RKO (cell line): Measurements from ENCODE around the gene RAB41.
"Not testable (repeated sequence)": the region's sequence is repeated elsewhere in the genome, so short reads cannot be mapped to it uniquely, and the experiment has no call there.

Experiments used
- DNase-seq: peaks from one replicate; pipeline ENCODE4 v3.0.0-alpha.2; 2016; ENCODE audit warnings: low spot score

Gene RAB41

DNA sequence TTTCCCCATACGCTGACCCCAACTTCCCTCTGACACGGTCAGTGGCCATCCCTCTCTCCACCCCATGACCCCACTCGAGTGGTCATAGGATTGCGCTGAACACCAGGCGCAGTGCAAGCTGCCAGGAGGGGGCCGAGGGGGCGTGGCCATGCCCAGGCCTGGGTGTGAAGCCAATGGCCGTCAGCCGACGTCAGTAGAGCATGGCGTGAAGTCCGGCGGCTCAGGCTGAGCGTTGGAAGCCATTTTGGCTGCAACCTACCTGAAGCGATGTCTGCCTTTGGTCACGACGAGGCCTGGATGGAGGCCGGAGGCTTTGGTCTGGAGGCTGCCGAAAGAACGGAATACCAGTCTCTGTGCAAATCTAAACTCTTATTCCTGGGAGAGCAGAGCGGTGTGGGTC, at the start of gene RAB41:
Gene RAB41 (plus strand): TSS at position 222 of the 400 bp plus-strand sequence. CDS start 46 bp downstream, at position 268.
- DNase-seq: no peak

DNA sequence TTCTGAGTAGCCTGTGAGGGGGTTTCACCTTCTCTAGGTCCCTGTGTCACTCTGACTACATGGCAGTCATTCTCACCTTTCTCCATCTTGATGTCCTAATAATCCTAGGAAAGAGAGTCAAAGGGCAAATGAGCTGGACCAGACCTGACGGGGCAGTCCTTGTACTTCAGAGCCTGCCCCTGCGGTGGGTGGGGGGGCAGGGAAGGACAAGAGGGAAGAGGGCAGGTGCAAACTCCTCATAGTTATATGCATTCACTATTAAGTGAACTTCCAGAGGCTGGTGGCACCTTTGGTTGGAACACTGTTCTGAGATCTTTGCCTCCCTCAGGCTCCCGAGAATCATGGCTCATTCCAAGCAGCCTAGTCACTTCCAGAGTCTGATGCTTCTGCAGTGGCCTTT, 47.6 kb upstream of the RAB41 start, which contains the start of gene AWAT1:
Gene AWAT1 (plus strand): TSS at position 301 of the 400 bp plus-strand sequence. CDS start 41 bp downstream, at position 342.
- no peak for DNase-seq

DNA sequence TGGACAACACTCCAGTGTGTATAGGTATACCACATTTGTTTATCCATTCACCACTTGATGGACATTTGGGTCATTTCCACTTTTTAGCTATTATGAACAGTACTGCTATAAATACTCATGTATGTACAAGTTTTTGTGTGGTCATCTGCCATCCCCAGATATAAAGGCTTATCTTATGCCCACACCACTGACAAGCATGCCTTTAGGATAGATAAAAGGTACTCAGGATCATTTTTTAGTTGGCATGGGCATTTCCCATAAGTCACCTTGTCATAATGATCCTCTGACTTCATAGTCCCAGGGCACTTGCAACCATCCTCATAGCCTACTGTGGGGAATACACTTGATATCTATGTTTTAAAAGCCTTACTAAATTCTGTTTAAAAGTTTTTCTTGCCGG, 41.2 kb upstream of the RAB41 start:
- DNase-seq: no peak

DNA sequence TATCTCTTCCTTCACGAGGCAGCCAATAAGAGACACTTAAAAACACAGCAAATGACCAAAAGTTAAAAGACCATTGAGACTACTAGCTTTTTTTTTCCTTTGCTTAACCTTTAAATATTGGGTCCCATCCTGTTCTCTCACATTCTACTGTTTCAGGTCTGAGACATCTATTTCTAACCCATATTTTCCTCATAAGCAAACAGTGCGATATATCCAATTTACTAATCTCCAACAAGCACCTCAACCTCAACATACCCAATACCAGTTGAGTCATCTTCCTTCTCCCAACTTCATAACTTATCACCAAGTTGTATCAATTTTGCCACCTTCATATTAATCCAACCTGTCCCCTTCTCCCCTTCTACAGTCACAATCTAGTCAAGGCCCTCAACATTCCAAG, 40.5 kb upstream of the RAB41 start:
- no peak for DNase-seq

DNA sequence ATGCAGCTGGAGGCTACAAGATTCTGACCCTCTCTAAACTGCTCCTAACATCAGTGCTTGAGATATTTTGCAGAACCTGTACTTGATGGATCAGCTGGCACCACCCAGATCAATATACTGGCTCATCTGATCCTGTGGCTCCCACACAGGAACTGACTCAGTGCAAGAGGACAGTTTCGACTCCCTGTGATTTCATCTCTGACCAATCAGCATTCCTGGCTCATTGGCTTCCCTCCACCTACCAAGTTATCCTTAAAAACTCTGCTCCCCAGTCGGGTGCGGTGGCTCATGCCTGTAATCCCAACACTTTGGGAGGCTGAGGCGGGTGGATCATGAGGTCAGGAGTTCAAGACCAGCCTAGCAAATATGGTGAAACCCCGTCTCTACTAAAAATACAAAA, 38.4 kb upstream of the RAB41 start:
- peak; percentile 40 for DNase-seq

DNA sequence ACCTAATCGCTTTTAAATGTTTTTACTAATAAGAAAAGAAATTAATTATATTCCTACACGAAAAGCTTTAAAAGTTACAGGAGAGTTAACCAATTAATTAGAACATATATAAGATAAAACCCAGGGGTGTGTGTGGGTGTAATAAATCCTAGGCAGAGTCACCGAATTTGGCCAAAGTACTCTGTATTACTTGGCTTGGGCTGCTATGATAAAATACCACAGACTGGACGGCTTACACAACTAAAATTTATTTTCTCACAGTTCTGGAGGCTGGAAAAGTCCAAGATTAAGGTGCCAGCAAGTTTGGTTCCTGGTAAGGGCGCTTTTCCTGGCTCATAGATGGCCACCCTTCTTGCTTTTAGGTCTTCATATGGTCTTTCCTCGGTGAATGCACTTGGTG, 37.1 kb upstream of the RAB41 start:
- no peak for DNase-seq

DNA sequence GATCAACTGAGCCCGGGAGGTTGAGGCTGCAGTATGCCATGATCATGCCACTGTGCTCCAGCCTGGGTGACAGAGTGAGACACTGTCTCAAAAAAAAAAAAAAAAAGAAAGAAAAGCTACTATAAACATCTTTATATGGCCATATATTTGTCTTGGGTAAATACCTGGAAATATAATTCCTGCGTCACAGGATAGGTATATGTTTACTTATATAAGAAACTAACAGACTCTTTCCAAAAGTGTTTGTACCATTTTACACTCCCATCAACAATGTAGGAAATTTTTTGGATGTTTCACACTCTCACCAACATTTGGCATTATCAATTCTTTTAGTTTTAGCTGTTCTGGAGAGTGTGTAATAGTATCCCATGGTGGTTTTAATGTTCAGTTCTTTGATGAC, 34.7 kb upstream of the RAB41 start:
- DNase-seq: no peak

DNA sequence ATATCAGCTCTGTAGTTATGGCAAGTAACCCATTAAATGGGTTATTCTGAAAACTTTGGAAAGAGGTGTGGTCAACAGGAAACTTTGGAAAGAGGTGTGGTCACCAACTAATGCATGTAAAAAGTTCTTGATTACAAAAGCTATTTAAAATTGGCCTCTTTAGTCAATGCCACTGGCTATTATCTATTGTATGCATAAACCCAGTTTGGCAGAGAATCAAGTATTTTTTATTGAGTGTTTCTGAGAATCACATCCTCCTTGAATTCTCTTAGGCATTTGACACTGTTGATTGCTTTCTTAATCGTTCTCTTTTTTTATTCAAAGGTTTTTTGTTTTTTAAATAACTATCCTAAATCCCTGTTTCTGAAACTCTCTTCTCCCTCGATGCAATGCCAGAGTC, 29.5 kb upstream of the RAB41 start:
- no peak for DNase-seq

DNA sequence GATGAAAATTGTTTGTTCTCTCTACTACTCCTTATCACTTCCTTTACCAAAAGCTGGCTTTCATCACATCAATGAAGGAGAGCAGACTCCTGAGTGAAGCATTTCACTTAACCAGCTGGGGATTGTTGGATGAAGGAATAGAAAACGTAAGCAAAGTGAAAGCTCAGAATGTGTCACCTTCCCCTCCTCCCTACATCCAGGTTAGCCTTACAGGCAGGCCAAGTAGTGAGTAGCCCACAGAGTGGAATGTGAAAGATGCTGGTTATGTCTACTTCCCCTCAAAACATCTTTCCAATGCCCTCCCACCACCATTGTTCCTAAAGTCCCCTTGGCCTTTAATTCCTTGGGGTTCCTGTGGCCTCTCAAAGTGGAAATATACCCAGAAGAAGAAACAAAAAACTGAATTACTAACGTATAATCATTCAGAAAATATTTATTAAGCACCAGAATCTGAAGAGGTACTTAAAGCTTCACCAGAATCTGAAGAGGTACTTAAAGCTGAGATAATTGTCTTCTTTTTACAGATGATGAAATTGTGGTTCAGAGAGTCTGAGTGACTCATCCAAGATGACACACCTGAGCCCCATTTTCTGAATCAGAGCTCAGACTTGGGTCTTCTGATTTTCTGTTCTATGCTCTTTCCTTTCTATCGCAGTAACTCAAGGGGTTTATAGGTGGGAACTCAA, 28.5 kb upstream of the RAB41 start:
- DNase-seq: peak; percentile 55

DNA sequence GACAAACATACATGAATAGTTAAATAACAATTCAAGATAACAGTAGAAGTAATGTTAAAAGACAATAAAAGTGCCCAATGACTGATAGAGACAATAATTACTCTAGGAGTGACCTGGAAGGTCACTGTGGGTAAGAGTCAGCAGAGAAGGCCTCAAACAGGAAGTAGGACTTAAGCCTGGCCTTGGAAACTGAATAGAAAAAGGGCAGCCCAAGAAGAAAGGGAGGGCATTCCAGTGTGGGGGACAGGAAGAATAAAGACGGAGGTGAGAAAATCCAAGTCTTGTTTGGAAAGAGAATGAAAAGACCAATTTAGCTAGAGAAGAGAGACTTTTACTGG, 27.9 kb upstream of the RAB41 start:
- DNase-seq: peak; percentile 8

DNA sequence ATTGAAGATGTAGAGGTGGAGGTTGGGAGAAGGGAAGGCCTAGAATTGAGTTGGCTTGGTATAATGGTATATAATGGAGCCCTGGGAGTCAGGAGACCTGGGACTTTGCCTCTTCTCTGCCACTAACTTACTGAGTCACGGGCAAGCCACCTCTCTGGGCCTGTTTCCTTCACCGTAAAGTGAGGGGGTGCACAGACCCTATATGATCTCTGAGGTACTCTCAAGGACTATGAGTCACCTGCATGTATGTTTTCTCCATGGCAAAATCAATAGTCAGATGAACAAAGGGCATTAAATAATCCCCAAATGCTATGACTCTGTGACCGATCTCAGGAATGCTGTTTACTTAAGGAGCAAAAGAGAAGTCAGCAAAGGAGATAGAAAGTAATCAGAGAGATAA, 27.1 kb upstream of the RAB41 start:
- no peak for DNase-seq

DNA sequence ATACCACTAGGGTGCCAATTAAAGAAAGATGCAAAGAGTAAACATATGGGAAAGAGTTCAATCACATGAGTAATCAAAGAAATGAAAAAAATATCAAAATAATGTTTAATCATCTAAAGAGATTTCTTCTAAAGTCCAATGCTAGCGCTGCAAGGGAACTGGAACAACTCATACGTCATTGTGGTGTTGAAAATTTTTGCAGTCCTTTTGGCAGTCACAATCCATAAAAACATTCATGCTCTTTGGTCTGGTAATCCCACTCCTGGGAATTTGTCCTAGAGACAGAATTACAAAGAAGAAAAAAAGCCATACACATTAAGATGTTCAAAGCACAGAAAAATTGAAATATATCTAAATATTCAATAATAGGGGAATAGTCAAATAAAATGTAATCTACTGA, 26.5 kb upstream of the RAB41 start:
- no peak for DNase-seq

DNA sequence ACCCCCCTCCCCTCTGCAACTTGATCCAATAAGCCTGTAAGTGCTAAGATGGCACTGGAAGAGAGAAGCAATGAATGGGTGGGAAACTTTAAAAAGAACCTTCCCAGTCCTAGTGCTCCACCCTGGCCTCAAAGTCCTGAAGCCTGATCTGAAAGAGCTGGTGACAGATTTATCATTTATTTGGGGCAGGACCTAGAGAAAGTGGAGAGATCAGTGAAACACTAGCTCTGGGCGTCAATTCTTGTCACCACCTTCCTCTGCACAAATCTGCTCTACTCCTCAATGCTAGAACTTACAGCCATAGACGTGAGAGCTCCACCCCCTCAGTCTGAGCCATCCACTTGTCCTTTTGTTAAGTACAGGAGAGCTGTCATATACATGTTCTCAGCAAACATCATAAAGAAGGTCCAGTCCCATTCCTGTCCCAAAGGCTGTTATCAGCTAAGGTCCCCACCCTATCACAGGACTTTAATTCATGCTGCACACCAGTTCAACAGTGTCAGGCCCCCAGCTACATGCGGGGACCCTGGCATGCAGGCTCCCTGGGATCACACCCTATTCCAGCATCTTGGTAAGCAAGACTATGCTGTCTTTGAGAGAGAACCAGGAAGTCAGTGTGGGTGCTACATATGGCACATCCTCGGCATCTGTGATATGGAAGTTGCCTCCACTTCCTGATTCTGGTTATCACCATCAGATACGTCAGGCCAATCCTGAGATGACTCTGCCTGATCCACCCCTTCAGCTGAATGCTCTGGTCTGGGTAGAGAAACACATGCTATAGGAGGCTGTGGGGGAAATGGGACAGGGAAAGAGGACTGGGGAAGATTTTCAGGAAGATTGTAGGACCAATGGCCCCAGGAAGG, 24.3 kb upstream of the RAB41 start:
- DNase-seq: no peak

DNA sequence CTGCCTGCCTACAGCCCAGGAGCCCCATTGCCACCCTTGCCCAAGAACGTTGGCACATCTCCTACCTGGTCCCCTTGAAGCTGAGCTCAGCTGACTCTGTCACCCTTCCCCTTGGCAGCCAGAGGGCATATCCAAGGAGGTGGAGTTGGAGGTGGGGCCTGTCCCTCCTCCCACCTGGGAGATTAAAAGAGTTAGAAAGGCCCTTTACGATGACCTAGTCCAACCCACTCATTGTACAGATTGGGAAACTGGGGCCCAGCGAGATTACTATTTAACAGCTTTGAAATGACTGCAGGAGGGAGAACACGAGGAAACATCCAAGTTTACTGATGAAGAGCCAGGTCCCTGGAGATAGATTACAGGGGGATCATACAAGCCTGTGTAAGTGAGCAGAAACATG, 21.9 kb upstream of the RAB41 start, which contains the start of gene P2RY4:
Gene P2RY4 (minus strand): TSS at position 101 of the 400 bp plus-strand sequence. CDS start 580 bp downstream, outside the sequence.
- no peak for DNase-seq

DNA sequence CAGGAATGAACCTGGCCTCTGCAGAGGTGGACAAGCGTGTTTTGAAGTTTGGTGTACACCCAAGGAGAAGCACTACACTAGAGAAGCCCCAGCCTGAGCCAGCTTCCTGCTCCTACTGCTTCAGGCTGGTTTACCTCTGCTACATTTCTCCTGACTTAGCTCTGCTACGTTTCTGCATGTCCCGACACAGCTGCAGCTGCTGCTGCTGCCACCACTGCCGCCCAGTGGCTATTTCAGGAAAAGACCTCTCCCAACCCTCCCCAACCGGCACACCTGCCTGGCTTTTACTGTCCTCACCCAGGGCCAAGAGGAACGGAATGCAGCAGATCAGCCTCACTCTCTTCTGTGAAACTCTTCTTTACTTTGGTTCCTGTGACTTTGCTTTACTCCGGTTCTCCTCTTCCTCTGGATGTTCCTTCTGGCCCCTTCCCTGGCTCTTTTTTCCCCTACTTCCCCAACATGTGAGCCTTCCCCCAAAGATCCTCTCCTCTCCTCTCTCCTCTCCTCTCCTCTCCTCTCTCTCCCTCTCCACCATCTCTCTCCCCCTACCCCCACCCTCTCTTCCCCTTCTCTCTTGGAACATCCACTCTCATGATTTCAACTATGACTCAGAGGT, 18.9 kb upstream of the RAB41 start:
- peak; percentile 26 for DNase-seq

DNA sequence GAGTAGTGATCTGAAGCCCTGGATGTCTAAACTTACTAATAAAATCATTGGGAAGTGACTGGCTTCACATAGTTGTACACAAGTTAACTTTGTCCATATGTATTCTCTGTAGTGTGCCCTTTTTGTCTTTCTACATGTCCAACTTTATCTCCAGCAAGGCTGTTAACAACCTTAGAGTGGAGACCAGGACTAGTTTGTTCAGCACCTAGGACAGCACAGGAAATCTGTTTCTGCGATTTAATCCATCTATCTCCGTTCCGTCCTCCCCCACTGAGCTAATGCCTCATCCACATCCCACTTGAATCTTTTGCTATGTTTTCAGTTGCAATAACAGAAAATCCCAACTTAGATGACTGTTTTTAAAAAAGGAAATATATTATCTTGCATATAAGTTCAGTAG, 17.2 kb upstream of the RAB41 start:
- no peak for DNase-seq

DNA sequence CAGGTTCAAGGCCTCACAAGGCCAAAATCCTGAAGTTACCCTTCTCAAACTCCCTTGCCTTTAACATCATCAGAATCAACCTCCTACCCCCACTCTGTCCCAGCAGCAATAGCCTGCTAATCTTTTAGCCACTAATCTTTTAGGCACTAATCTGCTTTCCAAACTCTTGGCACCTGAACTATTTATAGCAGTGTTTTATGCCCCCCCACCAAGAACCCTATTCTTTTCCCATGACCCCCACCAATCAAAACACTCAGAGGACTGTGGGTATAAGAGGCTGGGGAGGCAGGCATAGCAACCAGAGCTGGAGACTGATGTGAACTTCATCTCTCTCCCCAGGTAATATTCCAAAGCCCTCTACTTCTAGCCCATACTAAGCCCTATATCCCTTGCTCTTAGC, 13.9 kb upstream of the RAB41 start, which contains the start of gene ARR3:
Gene ARR3 (plus strand): TSS at position 301 of the 400 bp plus-strand sequence. CDS start 1,052 bp downstream, outside the sequence.
- DNase-seq: no peak

DNA sequence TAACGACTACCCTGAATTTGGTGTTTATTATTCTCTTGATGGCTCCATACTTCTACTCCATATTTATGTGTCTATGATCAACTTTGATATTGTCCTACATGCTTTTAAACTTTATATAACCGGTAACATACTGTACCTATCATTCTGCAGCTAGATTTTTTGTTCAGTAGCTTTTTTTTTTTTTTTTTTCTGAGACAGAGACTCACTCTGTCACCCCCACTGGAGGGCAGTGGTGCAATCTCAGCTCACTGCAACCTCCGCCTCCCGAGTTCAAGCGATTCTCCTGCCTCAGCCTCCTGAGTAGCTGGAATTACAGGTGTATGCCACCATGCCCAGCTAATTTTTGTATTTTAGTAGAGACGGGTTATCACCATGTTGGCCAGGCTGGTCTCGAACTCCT, 7.9 kb upstream of the RAB41 start:
- DNase-seq: not testable (repeated sequence)

DNA sequence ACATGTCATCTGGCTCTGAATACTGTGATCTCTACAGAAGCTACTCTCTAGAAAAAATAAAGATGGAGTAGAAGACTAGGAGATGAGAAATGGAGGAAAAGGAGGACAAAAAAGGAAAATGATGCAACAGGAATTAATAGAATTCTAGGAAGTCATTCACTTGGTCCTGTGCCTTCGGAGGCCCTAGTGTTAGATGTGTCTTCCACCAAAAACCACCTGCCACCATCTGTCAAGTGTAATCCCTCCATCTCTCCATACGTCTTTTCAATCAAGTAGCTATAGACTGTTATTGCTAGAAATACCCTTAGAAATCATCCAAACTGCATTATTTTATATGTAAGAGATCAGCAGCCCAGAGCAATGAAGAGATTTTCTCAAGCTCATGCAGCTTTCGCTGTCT, 2.9 kb upstream of the RAB41 start:
- DNase-seq: no peak

DNA sequence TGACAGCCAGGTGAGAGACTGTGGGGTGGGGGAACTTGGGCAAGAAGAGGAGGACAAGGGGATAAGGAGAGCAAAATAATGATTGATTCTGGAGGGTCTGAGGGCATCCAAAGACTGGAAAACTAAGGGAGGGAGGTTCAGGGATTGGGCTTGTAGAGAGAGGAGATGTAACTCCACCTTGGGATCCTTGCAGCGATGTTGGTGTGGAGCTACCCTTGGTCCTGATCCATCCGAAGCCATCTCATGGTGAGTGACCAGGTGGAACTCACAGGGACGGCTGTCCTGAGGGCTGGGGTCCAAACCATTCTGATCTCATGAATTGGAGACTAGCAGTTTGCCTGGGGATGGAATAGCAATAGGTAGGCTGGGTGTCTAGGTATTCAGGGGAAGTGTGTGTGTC, 1.4 kb upstream of the RAB41 start:
- no peak for DNase-seq

DNA sequence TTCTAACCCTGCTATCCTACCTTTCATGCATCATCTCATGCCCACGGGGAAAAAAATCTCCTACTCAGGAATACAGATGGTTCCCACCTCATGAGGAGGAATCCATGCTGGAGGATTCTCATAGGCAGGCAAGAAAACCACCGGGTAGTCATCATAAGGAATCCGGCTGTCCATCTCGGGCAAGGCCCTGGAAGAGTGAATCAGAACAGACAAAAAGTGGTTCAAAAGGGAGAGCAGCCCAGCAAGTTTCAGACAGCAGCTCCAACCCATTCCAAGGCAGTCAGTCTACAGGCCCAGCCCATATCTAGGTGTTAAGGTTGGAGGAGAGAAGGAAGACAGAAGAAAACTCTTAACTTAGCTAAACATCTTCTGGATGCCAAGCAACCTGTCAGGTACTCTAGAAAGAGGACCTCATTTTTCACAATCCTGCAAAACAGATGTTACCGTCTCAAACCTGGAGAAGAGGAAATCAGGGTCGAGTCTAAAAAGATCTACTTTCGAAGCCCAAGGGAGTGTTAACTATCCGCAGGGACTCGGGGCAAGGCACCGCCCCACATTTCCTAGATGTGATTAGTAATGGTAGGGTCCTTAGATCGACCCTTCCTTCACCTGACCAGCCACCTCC, 7.3 kb downstream of the RAB41 start:
- DNase-seq: peak; percentile 33
